ENCODE results near the gene ATP2C2.

ATP2C2 gene

DNA sequence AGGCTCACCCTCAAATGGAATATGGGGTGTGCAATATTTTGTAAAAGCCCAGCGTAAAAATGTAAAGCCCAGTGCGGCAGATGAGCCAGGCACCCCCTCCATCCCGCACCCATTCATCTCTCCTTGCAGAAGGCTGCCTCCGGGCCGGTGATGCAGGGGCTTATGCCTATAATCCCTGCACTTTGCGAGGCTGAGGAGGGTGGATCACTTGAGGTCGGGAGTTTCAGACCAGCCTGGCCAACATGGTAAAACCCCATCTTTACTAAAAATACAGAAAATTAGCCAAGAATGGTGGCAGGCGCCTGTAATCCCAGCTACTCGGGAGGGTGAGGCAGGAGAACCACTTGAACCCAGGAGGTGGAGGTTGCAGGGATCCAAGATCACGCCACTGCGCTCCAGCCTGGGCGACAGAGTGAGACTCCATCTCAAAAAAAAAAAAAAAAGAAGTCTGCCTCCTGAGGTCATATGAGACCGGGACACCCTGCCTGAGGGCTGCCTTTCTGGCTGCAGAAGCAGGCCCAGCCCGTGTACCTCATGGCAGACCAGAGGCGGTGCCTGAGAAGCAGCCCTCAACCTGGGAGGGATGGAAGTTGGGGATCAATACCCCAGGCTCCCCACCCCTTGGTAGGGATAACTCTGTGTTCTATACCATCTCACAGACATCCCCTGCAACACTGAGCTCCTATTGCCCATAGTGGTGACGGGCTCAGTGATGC, 17.5 kb upstream of the ATP2C2 start:
- no peak overlapping the region for H3K9ac ChIP-seq
- no peak overlapping the region for H3K4me2 ChIP-seq
- H3K4me1 ChIP-seq (ENCODE audit: low read depth, poor library complexity, severe bottlenecking) = no peaks in the 10 kb centered on the region
- no peaks in the 10 kb centered on the region for H3K36me3 ChIP-seq (ENCODE audit: insufficient read depth)
- no peak overlapping the region for H3K4me3 ChIP-seq (IDR thresholded peaks at IDR 0.05; ENCODE audit: insufficient read depth, low read depth, low read length)
- no peak overlapping the region for H2AFZ ChIP-seq (ENCODE audit: low read depth)
- H3K79me2 ChIP-seq (ENCODE audit: insufficient read depth, low read depth) = no peaks in the 10 kb centered on the region
- no peak overlapping the region for H3K27ac ChIP-seq
- H4K20me1 ChIP-seq (ENCODE audit: insufficient read depth) = no peaks in the 10 kb centered on the region
- H3K27me3 ChIP-seq (ENCODE audit: insufficient read depth, low read depth) = peaks cover 45% of the 10 kb centered on the region; the same call in 1 of the 2 replicates
- TF ChIP-seq, protein P1, sequence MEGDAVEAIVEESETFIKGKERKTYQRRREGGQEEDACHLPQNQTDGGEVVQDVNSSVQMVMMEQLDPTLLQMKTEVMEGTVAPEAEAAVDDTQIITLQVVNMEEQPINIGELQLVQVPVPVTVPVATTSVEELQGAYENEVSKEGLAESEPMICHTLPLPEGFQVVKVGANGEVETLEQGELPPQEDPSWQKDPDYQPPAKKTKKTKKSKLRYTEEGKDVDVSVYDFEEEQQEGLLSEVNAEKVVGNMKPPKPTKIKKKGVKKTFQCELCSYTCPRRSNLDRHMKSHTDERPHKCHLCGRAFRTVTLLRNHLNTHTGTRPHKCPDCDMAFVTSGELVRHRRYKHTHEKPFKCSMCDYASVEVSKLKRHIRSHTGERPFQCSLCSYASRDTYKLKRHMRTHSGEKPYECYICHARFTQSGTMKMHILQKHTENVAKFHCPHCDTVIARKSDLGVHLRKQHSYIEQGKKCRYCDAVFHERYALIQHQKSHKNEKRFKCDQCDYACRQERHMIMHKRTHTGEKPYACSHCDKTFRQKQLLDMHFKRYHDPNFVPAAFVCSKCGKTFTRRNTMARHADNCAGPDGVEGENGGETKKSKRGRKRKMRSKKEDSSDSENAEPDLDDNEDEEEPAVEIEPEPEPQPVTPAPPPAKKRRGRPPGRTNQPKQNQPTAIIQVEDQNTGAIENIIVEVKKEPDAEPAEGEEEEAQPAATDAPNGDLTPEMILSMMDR (conservative IDR thresholded peaks at IDR 0.05; ENCODE audit: low read depth, low read length) = no peak

DNA sequence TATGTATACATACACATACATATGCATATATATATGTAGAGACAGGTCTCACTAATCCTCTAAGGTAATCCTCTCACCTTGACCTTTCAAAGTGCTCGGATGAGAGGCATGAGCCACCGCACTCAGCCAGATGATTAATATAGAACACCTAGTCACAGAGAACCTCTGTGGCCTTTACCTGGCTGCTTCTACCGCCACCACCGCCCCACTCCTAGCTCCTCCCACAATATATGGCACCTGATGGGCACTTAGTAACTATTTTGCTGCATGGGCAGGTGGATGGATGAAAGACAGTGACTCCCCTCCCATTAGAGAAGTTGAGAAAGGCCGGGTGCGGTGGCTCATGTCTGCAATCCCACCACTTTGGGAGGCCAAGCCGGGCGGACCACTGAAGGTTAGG, 16.7 kb upstream of the ATP2C2 start:
- TF ChIP-seq, protein P1 (conservative IDR thresholded peaks at IDR 0.05; ENCODE audit: low read depth, low read length) = no peak

DNA sequence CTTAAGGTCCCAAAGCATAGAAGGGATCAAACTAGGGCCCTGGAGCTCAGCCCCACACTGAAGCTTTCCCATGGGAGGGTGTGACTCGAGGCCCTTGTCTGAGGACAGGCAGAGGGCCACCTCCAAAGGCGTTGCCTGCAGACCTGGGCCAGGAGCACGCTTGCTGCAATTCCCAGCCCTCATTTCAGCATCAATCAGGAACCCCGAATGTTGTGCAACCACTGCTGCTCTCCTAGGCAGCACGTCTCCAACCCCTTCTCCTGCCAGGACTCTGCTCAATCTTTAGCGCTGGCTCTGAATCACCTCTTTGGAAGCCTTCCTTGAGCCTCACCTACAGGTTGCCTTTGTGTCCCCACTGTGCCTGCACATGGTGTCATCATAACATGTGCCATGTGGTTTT, 14.0 kb upstream of the ATP2C2 start:
- no peak overlapping the region for H3K4me3 ChIP-seq (IDR thresholded peaks at IDR 0.05; ENCODE audit: insufficient read depth, low read depth, low read length)
- H3K27me3 ChIP-seq (ENCODE audit: insufficient read depth, low read depth) = peaks cover 38% of the 10 kb centered on the region; the same call in 1 of the 2 replicates
- no peaks in the 10 kb centered on the region for H3K4me1 ChIP-seq (ENCODE audit: low read depth, poor library complexity, severe bottlenecking)
- no peak overlapping the region for H3K9ac ChIP-seq
- TF ChIP-seq, protein P1 (conservative IDR thresholded peaks at IDR 0.05; ENCODE audit: low read depth, low read length) = no peak
- no peaks in the 10 kb centered on the region for H3K36me3 ChIP-seq (ENCODE audit: insufficient read depth)
- H3K4me2 ChIP-seq = no peak overlapping the region
- no peak overlapping the region for H3K27ac ChIP-seq
- H2AFZ ChIP-seq (ENCODE audit: low read depth) = no peak overlapping the region
- no peaks in the 10 kb centered on the region for H3K79me2 ChIP-seq (ENCODE audit: insufficient read depth, low read depth)
- H4K20me1 ChIP-seq (ENCODE audit: insufficient read depth) = no peaks in the 10 kb centered on the region

More for the DNA sequence above, 16.7 kb upstream of the ATP2C2 start:
- H3K27ac ChIP-seq = no peak overlapping the region
- no peaks in the 10 kb centered on the region for H4K20me1 ChIP-seq (ENCODE audit: insufficient read depth)
- peaks cover 48% of the 10 kb centered on the region; the same call in 1 of the 2 replicates for H3K27me3 ChIP-seq (ENCODE audit: insufficient read depth, low read depth)
- no peaks in the 10 kb centered on the region for H3K36me3 ChIP-seq (ENCODE audit: insufficient read depth)
- H3K4me1 ChIP-seq (ENCODE audit: low read depth, poor library complexity, severe bottlenecking) = no peaks in the 10 kb centered on the region
- H2AFZ ChIP-seq (ENCODE audit: low read depth) = no peak overlapping the region
- no peaks in the 10 kb centered on the region for H3K79me2 ChIP-seq (ENCODE audit: insufficient read depth, low read depth)
- H3K9ac ChIP-seq = no peak overlapping the region
- H3K4me2 ChIP-seq = no peak overlapping the region
- no peak overlapping the region for H3K4me3 ChIP-seq (IDR thresholded peaks at IDR 0.05; ENCODE audit: insufficient read depth, low read depth, low read length)

DNA sequence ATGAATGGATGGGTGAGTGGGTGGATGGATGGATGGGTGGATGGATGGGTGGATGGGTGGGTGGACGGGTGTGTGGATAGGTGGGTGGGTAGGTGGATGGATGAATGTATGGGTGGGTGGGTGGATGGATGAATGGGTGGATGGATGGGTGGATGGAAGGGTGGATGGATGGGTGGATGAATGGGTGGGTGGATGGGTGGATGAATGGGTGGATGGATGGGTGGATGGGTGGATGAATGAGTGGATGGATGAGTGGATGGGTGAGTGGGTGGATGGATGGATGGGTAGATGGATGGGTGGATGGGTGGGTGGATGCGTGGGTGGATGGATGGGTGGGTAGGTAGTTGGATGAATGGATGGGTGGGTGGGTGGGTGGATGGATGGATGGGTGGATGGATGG, 13.2 kb upstream of the ATP2C2 start:
- Histone ChIP-seq H2AFZ (ENCODE audit: low read depth) (no peak overlapping the region), H3K9ac (no peak overlapping the region), H3K27me3 (ENCODE audit: insufficient read depth, low read depth) (peaks cover 35% of the 10 kb centered on the region; the same call in 1 of the 2 replicates), H3K4me1 (ENCODE audit: low read depth, poor library complexity, severe bottlenecking) (no peaks in the 10 kb centered on the region), H3K79me2 (ENCODE audit: insufficient read depth, low read depth) (no peaks in the 10 kb centered on the region), H4K20me1 (ENCODE audit: insufficient read depth) (no peaks in the 10 kb centered on the region), H3K36me3 (ENCODE audit: insufficient read depth) (no peaks in the 10 kb centered on the region), H3K27ac (no peak overlapping the region), H3K4me3 (IDR thresholded peaks at IDR 0.05; ENCODE audit: insufficient read depth, low read depth, low read length) (no peak overlapping the region), H3K4me2 (no peak overlapping the region)
- TF ChIP-seq, protein P1 (conservative IDR thresholded peaks at IDR 0.05; ENCODE audit: low read depth, low read length) = no peak

Data from KMS-11 (cell line).